Prostate gland (tissue), 2 donors: ENCODE measurements around the gene ZNF446. TPM values are rescaled to one million over a fixed set of nuclear protein-coding genes. Genes with fewer than 3 reads are reported as not detected.
"Not testable (repeated sequence)": the region's sequence is repeated elsewhere in the genome, so short reads cannot be mapped to it uniquely, and the experiment has no call there.

ENCODE experiments used
- DNase-seq: peaks from one replicate; pipeline ENCODE4 v3.0.0-alpha.2; 2019; ENCODE audit warnings: low spot score
- H3K27ac ChIP-seq, 2 donors: fragments of 200-600 bp; sonication (generic); 2 replicates each; pipeline ENCODE4 v1.5.1; 2017 to 2019
- H3K27me3 ChIP-seq: fragments of 200-600 bp; sonication (generic); replicated peaks from 2 replicates; pipeline ENCODE4 v1.5.1; 2019; ENCODE audit not compliant: insufficient read depth
- H3K36me3 ChIP-seq, 2 donors: fragments of 200-600 bp; sonication (generic); 1 replicate in 1 of 2; 2 replicates in 1 of 2; pipeline versions ENCODE4 v1.5.1 to v1.8.1; 2017 to 2019
- H3K4me1 ChIP-seq: fragments of 200-600 bp; sonication (generic); replicated peaks from 2 replicates; pipeline ENCODE4 v1.5.1; 2019
- H3K4me3 ChIP-seq, 2 donors: fragments of 200-600 bp; sonication (generic); 2 replicates each; pipeline ENCODE4 v1.5.1; 2017 to 2019
- H3K9me3 ChIP-seq: fragments of 200-600 bp; sonication (generic); 2 replicates; pipeline ENCODE4 v1.5.1; 2017
- POLR2A ChIP-seq: fragments of 450-650 bp; IDR thresholded peaks from one replicate; pipeline ENCODE4 v1.6.1; 2016; ENCODE audit warnings: antibody characterized with exemption, mild to moderate bottlenecking
- POLR2AphosphoS5 ChIP-seq: sonication (generic); formaldehyde crosslinking; IDR thresholded peaks from one replicate; pipeline ENCODE4 v1.6.1; 2017; ENCODE audit warnings: antibody characterized with exemption
- WGBS: methylation state at CpG from one replicate; pipeline ENCODE4 v1.1.5; 2018; 5-methylcytosine and 5-hydroxymethylcytosine counted together
- intact Hi-C: fragments of 100-400 bp; cut with DNase I; formaldehyde crosslinking; loops from one replicate; pipeline ENCODE4 v1.14.2; 2022
- total RNA-seq, 2 donors: library from RNA; depleted of rRNA; stranded (reverse); fragments of >200 nt; gene quantifications; one replicate each; pipeline ENCODE4 v1.1.0, GENCODE V29; 2016
- TF ChIP-seq, protein P1 (sequence below), 4 experiments: fragments of 200-600 bp in 2 of 4; fragments of 450-650 bp in 2 of 4; sonication (generic) in 2 of 4; IDR thresholded peaks; 1 replicate in 3 of 4; 2 replicates in 1 of 4; pipeline ENCODE4 v1.5.1; 2016 to 2019; ENCODE audit warnings: antibody characterized with exemption in 4 of 4, mild to moderate bottlenecking in 2 of 4, moderate library complexity in 2 of 4

The ZNF446 gene
- total RNA-seq, 2 donors from 2014 or later, result 37.8 to 38.0 TPM

DNA sequence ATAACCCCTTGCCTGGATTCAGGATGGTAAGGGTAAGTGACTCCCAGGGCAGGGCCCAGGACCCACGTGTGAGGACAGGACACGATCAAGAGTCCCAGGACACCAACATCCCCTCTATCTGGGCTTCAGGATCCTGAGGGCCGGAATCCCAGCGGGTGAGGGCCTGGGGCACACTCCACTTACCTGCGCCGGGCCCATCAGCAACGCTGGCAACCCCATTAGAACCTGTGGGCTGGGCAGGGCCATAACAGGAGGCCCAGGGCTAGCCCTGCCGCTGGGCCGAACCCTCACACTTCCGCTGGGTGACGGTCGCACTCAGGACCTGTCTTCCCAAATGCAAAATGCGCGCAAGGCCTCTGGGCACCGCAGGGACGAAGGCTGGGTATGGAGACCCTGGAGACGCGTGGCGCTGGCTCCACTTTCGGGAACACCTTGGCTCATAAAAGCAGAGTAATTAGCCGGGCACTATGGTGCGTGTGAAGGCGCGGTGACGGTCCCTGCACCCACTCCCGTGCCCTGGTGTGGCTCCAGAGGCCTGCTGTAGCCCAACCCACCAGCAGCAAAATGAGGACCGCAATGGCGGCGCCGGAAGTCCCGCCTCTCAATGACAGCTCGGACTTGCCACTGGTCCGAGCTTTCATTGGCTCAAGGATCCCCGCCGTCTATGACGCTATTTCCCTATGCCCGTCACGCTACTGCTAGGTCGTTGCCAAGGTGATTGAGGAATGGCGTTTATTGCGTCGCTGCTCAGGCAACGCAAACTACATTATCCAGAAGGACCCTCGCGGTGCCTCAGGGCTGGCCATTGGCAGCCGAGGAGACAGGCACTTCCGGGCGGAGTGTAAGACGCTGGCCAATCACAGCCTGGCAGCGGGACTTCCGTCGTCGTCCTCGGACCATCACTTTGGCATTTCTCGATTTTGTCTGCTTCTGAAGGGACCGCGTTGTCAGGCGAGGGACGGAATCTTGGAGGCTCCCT lies 36.3 kb upstream of the ZNF446 start, which contains the start of gene ZNF132:
TSS of gene ZNF132 (minus strand) at position 578 of the 979 bp plus-strand sequence. CDS start at position 246, 332 bp downstream.
- TF ChIP-seq POLR2A (no peak), POLR2AphosphoS5 (peak; percentile 99)
- TF ChIP-seq, protein P1, sequence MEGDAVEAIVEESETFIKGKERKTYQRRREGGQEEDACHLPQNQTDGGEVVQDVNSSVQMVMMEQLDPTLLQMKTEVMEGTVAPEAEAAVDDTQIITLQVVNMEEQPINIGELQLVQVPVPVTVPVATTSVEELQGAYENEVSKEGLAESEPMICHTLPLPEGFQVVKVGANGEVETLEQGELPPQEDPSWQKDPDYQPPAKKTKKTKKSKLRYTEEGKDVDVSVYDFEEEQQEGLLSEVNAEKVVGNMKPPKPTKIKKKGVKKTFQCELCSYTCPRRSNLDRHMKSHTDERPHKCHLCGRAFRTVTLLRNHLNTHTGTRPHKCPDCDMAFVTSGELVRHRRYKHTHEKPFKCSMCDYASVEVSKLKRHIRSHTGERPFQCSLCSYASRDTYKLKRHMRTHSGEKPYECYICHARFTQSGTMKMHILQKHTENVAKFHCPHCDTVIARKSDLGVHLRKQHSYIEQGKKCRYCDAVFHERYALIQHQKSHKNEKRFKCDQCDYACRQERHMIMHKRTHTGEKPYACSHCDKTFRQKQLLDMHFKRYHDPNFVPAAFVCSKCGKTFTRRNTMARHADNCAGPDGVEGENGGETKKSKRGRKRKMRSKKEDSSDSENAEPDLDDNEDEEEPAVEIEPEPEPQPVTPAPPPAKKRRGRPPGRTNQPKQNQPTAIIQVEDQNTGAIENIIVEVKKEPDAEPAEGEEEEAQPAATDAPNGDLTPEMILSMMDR (IDR thresholded peaks at IDR 0.05), result no peak
- intact Hi-C loops, result loop anchor here (2.0 kb wide), 1 partner anchor 31 kb away; the partner anchor contains the start of gene ZNF584
- Histone ChIP-seq H3K9me3 (no peaks in the 10 kb centered on the region), H3K4me1 (no peaks in the 10 kb centered on the region), H3K27me3 (no peaks in the 10 kb centered on the region), H3K36me3 (peaks cover 3 to 14% of the 10 kb centered on the region in 2 donors), H3K4me3 (peak within 1 kb of the TSS; percentile 52 to 77), H3K27ac (peak within 1 kb of the TSS; percentile 53 to 57)
- DNase-seq, result peak; percentile 99
- 5% methylated on average over 59 of the region's 59 CpGs for WGBS

DNA sequence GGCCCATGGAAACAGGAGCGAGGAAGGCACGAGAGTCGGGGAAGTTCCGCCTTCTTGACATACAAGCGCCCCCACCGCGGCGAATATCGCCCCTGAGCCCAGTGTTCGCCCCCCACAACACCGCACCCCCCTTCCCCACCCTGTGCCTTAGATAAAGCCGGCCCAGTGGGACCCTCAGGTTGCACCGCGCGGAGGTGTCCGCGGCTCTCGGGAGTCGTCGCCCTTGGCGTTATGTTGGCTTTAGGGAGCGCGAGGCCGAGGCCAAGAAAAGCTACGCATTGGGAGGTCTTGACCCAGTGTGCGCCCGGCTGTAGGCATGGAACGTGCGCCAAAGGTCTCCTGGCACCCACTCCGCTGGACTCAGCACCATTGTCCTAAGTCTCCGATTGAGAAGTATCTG lies 35.6 kb upstream of the ZNF446 start:
- DNase-seq, result no peak
- TF ChIP-seq POLR2AphosphoS5 (no peak), POLR2A (no peak)
- TF ChIP-seq, protein P1 (IDR thresholded peaks at IDR 0.05), result no peak
- intact Hi-C loops, result loop anchor here (2.0 kb wide), 1 partner anchor 32 kb away; the partner anchor contains the start of gene ZNF584

DNA sequence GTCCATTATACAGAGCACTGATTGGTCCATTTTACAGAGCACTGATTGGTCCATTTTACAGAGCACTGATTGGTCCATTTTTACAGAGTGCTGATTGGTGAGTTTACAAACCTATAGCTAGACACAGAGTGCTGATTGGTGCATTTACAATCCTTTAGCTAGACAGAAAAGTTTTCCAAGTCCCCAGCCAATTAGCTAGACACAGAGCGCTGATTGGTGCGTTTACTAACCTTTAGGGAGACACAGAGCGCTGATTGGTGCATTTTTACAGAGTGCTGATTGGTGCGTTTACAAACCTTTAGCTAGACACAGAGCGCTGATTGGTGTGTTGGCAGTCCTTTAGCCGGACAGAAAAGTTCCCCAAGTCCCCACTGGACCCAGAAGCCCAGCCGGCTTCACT lies 33.2 kb upstream of the ZNF446 start:
- 88% methylated on average over 7 of the region's 7 CpGs for WGBS
- H3K4me1 ChIP-seq, H3K9me3 ChIP-seq, H3K4me3 ChIP-seq, H3K27ac ChIP-seq, H3K36me3 ChIP-seq, H3K27me3 ChIP-seq, DNase-seq, intact Hi-C loops: not testable (repeated sequence)

More for the DNA sequence above, 35.6 kb upstream of the ZNF446 start:
- 8% methylated on average over 30 of the region's 31 CpGs for WGBS
- Histone ChIP-seq H3K4me1 (no peaks in the 10 kb centered on the region), H3K4me3 (peak overlapping the region; percentile 52 to 77), H3K27ac (peak overlapping the region; percentile 53 to 57), H3K27me3 (no peaks in the 10 kb centered on the region), H3K36me3 (peaks cover 0 to 7% of the 10 kb centered on the region in 2 donors), H3K9me3 (no peaks in the 10 kb centered on the region)

DNA sequence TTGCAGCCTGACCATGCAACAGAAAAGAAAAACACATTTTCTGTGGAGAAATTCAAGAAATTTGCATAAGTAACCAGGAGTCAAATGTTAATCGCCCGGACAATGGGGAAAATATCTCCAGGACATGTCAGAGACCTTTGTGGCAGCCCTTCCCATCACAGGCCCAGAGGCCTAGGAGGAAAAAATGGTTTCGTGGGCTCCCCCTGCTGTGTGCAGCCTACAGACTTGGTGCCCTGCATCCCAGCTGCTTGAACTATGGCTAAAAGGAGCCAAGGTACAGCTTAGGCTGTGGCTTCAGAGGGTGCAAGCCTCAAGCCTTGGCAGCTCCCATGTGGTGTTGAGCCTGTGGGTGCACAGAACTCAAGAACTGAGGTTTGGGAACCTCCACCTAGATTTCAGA lies 27.3 kb upstream of the ZNF446 start:
- H3K27me3 ChIP-seq, H3K9me3 ChIP-seq, H3K4me1 ChIP-seq, intact Hi-C loops, H3K4me3 ChIP-seq, H3K27ac ChIP-seq, H3K36me3 ChIP-seq, DNase-seq: not testable (repeated sequence)
- 65% methylated on average over 3 of the region's 3 CpGs for WGBS

DNA sequence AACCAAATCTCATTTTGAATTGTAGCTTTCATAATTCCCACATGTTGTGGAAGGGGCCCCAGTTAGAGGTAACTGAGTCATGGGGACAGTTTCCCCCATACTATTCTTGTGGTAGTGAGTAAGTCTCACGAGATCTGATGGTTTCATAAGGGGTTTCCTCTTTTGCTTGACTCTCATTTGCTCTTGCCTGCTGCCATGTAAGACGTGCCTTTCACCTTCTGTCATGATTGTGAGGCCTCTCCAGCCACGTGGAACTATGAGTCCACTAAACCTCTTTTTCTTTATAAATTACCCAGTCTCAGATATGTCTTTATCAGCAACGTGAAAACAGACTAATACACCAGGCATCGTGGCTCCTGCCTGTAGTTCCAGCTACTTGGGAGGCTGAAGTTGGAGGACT lies 26.2 kb upstream of the ZNF446 start:
- H3K4me3 ChIP-seq, H3K4me1 ChIP-seq, H3K36me3 ChIP-seq, H3K27ac ChIP-seq, intact Hi-C loops, DNase-seq, H3K9me3 ChIP-seq, H3K27me3 ChIP-seq: not testable (repeated sequence)
- 65% methylated on average over 5 of the region's 5 CpGs for WGBS

DNA sequence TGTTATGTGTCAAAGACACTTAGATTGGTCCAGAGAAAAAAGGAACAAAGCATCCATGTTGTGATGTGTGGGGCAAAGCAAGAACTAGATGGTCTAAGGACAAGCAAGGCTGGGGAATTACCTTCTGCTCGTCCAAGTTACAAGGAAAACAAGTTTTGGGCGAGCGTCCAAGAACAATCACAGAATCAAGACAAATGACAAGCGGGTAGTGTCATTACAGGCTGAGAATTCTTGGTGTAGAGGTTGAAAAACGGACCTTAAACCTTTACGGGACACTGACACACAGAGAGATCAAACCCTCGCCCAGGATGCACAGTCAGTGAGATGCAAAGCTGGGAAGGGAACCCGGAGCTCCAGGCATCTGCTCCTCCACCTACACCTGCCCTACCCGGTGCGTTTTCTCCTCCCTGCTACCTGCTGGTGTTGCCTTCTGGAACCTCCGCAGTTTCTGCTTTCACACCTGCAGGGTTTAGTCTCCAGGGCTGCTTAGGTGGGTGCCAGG lies 25.2 kb upstream of the ZNF446 start:
- Histone ChIP-seq H3K27me3 (no peaks in the 10 kb centered on the region), H3K9me3 (no peaks in the 10 kb centered on the region), H3K27ac (peak overlapping the region; percentile 66 to 74), H3K4me3 (peak overlapping the region; percentile 87 to 91), H3K36me3 (no peaks in the 10 kb centered on the region), H3K4me1 (no peaks in the 10 kb centered on the region)
- TF ChIP-seq POLR2AphosphoS5 (no peak), POLR2A (no peak)
- TF ChIP-seq, protein P1 (IDR thresholded peaks at IDR 0.05), result no peak
- 5% methylated on average over 11 of the region's 11 CpGs for WGBS
- peak; percentile 59 for DNase-seq
- intact Hi-C loops, result no loop called here
